Thymus (tissue), 11 donors: ENCODE data around the gene RASGEF1C. TPM values are rescaled to one million over a fixed set of nuclear protein-coding genes. Genes with fewer than 3 reads are reported as not detected.

Experiments used
- DNase-seq, 9 donors: peaks; one replicate each; pipeline ENCODE4 v3.0.0-alpha.2; 2013; ENCODE audit warnings: low spot score in 9 of 9, low read depth in 6 of 9, missing footprints in 1 of 9
- H3K27ac ChIP-seq, 2 donors: one replicate each; pipeline ENCODE4 v1.5.1; 2013; ENCODE audit warnings: control low read depth in 1 of 2, low read depth in 1 of 2, low read length in 1 of 2, mild to moderate bottlenecking in 1 of 2, moderate library complexity in 1 of 2
- H3K27me3 ChIP-seq, 2 donors: one replicate each; pipeline ENCODE4 v1.5.1; 2013; ENCODE audit warnings: low read length in 1 of 2; ENCODE audit not compliant: control insufficient read depth in 2 of 2, insufficient read depth in 1 of 2
- H3K36me3 ChIP-seq, 2 donors: one replicate each; pipeline ENCODE4 v1.5.1; 2013; ENCODE audit warnings: low read length in 1 of 2, mild to moderate bottlenecking in 1 of 2, moderate library complexity in 1 of 2; ENCODE audit not compliant: control insufficient read depth in 2 of 2, insufficient read depth in 2 of 2
- H3K4me1 ChIP-seq, 2 donors: one replicate each; pipeline ENCODE4 v1.5.1; 2013; ENCODE audit warnings: low read length in 2 of 2; ENCODE audit not compliant: control insufficient read depth in 2 of 2, insufficient read depth in 2 of 2
- H3K4me3 ChIP-seq, 2 donors: one replicate each; pipeline ENCODE4 v1.5.1; 2013; ENCODE audit warnings: low read length in 2 of 2, control low read depth in 1 of 2, mild to moderate bottlenecking in 1 of 2
- H3K9me3 ChIP-seq, 2 donors: one replicate each; pipeline ENCODE4 v1.5.1; 2013; ENCODE audit warnings: low read length in 1 of 2, mild to moderate bottlenecking in 1 of 2; ENCODE audit not compliant: control insufficient read depth in 2 of 2, insufficient read depth in 1 of 2
- WGBS: extraction: QIAGEN DNeasy Blood & Tissue Kit; methylation state at CpG from one replicate; pipeline ENCODE4 v1.1.7; 2013; 5-methylcytosine and 5-hydroxymethylcytosine counted together
- polyA plus RNA-seq: library from polyadenylated mRNA; stranded (reverse); fragments of 200-250 nt; gene quantifications from one replicate; pipeline ENCODE4 v1.2.3, GENCODE V29; 2013
- total RNA-seq: library from RNA; stranded (reverse); fragments of 120-200 nt; gene quantifications from one replicate; pipeline ENCODE4 v1.2.4, GENCODE V29; 2013
- donor health status: healthy.

Gene RASGEF1C
- total and polyA plus RNA-seq, 2 donors, result 0.11 TPM; not detected in 1

DNA sequence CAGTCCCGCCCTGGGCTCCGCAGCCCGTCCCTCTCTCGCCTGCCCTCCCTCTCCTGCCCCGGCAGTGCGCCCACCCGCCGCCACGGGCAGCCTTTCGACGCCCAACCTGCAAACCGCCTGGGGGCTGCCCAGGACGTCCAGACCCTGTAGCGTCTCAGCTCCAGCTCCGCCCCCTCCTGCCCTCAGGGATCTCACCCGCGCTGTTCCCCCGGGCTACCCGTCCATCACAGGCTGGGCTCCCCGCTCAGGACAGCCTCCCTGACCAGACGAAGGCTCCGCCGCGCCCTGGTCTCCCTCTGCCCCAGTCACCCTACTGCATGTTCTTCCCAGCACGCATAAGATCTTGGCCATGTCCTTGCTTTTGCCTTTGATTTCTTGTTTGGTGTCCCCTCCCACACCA lies 1.4 kb downstream of the RASGEF1C start:
- Histone ChIP-seq H3K36me3 (no peaks in the 10 kb centered on the region), H3K4me3 (no peak overlapping the region), H3K27ac (no peak overlapping the region), H3K27me3 (peaks cover 25 to 48% of the 10 kb centered on the region in 2 donors), H3K9me3 (no peaks in the 10 kb centered on the region), H3K4me1 (peaks cover 3 to 5% of the 10 kb centered on the region in 2 donors)
- 60% methylated on average over 25 of the region's 25 CpGs for WGBS
- no peak for DNase-seq

DNA sequence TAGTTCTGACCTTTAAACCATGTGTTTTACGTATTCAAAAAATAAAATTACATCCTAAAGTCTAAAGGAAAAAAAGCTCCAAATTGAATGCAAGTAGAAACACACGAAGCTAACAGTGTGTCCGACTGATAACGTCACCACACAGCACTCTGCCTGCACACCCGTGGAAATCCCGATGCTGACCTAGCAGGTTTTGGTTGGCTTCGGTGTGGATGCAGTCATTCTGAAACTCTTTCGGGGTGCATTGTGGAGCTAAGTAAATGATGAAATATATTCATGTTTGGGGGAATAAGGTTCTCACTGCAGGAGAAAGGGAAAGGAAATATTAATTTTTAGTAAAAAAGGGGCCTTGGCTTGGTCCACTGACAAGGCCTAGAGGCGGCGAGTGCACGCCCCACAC lies 2.0 kb downstream of the RASGEF1C start:
- no peak for DNase-seq
- no peaks in the 10 kb centered on the region for H3K9me3 ChIP-seq
- H3K27ac ChIP-seq, result no peak overlapping the region
- H3K27me3 ChIP-seq, result peaks cover 25 to 46% of the 10 kb centered on the region in 2 donors
- H3K36me3 ChIP-seq, result no peaks in the 10 kb centered on the region
- 96% methylated on average over 11 of the region's 11 CpGs for WGBS
- peaks cover 3 to 5% of the 10 kb centered on the region in 2 donors for H3K4me1 ChIP-seq
- no peak overlapping the region for H3K4me3 ChIP-seq

GRCh38 chr5:180205916-180206315 lies 3.1 kb downstream of the RASGEF1C start:
- no peak for DNase-seq
- Histone ChIP-seq H3K4me3 (no peak overlapping the region), H3K9me3 (no peaks in the 10 kb centered on the region), H3K27me3 (peaks cover 25 to 40% of the 10 kb centered on the region in 2 donors), H3K36me3 (no peaks in the 10 kb centered on the region), H3K27ac (no peak overlapping the region), H3K4me1 (peaks cover 3 to 5% of the 10 kb centered on the region in 2 donors)
- WGBS, result 96% methylated on average over 1 of the region's 1 CpG

DNA sequence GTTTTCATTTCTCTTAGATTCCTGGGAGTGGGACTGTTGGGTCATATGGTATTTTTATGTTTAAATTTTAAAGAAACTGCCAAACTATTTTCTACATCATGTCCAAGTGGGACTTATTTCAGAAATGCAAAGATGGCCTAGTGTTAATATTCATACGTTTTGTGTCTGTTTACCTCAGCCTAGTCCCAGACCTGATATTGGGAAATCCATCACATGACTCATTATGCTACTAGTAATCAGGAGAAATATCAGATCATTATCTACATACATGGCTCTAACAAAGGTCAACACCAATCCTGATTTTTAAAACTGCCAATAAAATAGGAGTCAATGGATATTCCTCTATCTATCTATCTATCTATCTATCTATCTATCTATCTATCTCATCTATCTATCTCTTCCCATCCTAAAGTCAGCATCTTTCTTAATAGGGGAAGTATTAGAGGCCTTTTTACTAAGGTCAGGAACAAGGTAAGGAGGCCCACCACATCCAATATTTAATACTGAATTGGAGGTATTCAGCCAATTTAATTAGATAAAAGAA lies 4.7 kb downstream of the RASGEF1C start:
- Histone ChIP-seq H3K9me3 (no peaks in the 10 kb centered on the region), H3K36me3 (no peaks in the 10 kb centered on the region), H3K4me3 (no peak overlapping the region), H3K27me3 (peaks cover 19 to 26% of the 10 kb centered on the region in 2 donors), H3K4me1 (peaks cover 3 to 5% of the 10 kb centered on the region in 2 donors), H3K27ac (no peak overlapping the region)
- no peak for DNase-seq
- 94% methylated on average over 1 of the region's 1 CpG for WGBS

DNA sequence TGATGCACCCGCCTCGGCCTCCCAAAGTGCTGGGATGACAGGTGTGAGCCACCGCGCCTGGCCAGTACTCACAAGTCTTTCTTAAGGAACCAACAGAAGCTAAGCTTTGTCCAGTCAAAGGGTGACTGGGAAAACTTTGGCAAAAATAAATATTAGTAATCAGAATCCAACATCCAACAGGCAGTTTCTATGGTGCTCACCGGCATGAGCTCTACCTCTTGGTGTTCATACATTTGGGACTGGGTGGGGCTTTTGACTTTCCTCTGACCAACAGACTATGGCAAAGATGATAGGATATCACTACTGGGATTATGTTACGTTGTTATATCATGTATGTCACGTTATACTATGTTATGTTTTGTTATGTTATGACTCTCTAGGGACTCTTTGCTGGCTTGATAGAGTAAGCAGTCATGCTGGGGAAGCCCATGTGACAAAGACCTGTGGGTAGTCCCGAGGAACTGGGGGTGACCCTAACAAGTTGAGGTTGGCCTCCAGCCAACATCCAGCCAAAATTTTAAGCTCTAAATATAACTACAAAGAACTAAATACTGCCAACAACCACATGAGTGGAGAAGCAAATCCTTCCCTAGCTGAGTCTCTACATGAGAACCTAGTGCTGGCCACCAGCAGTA lies 6.0 kb downstream of the RASGEF1C start:
- no peak for DNase-seq
- H3K27ac ChIP-seq, result no peak overlapping the region
- no peaks in the 10 kb centered on the region for H3K36me3 ChIP-seq
- no peaks in the 10 kb centered on the region for H3K9me3 ChIP-seq
- no peak overlapping the region for H3K4me3 ChIP-seq
- H3K4me1 ChIP-seq, result no peaks in the 10 kb centered on the region
- 88% methylated on average over 8 of the region's 8 CpGs for WGBS
- H3K27me3 ChIP-seq, result peaks cover 7 to 18% of the 10 kb centered on the region in 2 donors

GRCh38 chr5:180201051-180201987 lies 7.7 kb downstream of the RASGEF1C start:
- H3K36me3 ChIP-seq, result no peaks in the 10 kb centered on the region
- DNase-seq, result peak in 2 of 9 donors; percentile 12 to 16
- H3K4me1 ChIP-seq, result no peaks in the 10 kb centered on the region
- H3K27me3 ChIP-seq, result peaks cover 0 to 4% of the 10 kb centered on the region in 2 donors
- no peak overlapping the region for H3K4me3 ChIP-seq
- no peak overlapping the region for H3K27ac ChIP-seq
- 91% methylated on average over 23 of the region's 23 CpGs for WGBS
- H3K9me3 ChIP-seq, result no peaks in the 10 kb centered on the region

GRCh38 chr5:180199390-180199789 lies 9.6 kb downstream of the RASGEF1C start:
- H3K36me3 ChIP-seq, result no peaks in the 10 kb centered on the region
- H3K27ac ChIP-seq, result no peak overlapping the region
- no peak overlapping the region for H3K4me3 ChIP-seq
- no peaks in the 10 kb centered on the region for H3K4me1 ChIP-seq
- WGBS, result 87% methylated on average over 8 of the region's 8 CpGs
- H3K27me3 ChIP-seq, result no peaks in the 10 kb centered on the region
- no peak for DNase-seq
- H3K9me3 ChIP-seq, result peaks cover 0 to 1% of the 10 kb centered on the region in 2 donors

DNA sequence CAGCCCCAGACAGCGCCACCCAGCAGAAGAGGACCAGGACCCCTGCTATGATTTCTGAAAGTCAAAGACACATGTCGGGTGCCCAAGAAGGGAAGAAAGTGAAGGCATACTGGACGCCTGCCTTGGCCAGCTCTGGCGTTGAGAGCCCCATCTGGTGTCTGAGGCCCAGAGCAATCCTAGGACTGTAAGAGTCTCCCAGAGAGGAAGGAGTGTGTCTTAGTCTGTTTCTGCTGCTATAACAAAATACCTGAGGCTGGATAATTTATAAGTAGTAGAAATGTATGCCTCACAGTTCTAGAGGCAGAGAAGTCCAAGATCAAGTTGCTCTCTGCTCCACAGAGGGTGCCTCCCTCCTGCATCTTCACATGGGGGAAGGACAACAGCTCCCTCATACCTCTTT lies 10.8 kb downstream of the RASGEF1C start:
- 95% methylated on average over 4 of the region's 4 CpGs for WGBS

More for the DNA sequence above, 10.8 kb downstream of the RASGEF1C start:
- DNase-seq, result no peak
- H3K4me1 ChIP-seq, result no peaks in the 10 kb centered on the region
- no peak overlapping the region for H3K27ac ChIP-seq
- H3K36me3 ChIP-seq, result no peaks in the 10 kb centered on the region
- no peak overlapping the region for H3K4me3 ChIP-seq
- peaks cover 0 to 1% of the 10 kb centered on the region in 2 donors for H3K9me3 ChIP-seq
- no peaks in the 10 kb centered on the region for H3K27me3 ChIP-seq
